Fibroblast of lung (primary cell): ENCODE data around the gene ATP6V0D1.

Experiments
- EZH2 ChIP-seq: IDR thresholded peaks from 2 replicates; pipeline ENCODE4 v1.5.1; 2012; ENCODE audit warnings: low read length, control low read depth, mild to moderate bottlenecking; ENCODE audit errors: missing control alignments
- TF ChIP-seq, protein P1 (sequence below), 2 donors: IDR thresholded peaks in 1 of 2; conservative IDR thresholded peaks in 1 of 2; 1 replicate in 1 of 2; 2 replicates in 1 of 2; pipeline ENCODE4 v1.5.1; 2011 to 2012; ENCODE audit warnings: low read length in 2 of 2, control low read depth in 1 of 2, inconsistent platforms in 1 of 2, low read depth in 1 of 2, mild to moderate bottlenecking in 1 of 2

DNA sequence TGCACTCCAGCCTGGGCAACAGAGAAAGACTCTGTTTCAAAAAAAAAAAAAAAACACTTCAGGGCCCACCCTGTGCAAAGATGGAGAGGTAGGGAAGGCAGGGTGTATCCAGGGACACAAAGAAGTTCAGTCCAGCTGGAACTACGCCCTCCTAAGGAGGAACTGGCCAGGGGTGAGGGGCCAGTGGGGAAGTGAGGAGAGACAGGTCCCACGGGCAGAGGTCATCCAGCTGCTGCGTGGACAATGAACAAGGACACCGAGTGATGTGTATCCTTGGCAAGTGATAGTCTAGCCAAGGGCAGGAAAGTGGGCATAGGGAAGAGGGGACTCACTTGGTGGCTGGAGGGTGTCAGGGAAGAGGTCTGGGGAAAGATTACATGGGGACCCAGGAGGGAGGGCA, 38.3 kb upstream of the ATP6V0D1 start:
- TF ChIP-seq, protein P1, sequence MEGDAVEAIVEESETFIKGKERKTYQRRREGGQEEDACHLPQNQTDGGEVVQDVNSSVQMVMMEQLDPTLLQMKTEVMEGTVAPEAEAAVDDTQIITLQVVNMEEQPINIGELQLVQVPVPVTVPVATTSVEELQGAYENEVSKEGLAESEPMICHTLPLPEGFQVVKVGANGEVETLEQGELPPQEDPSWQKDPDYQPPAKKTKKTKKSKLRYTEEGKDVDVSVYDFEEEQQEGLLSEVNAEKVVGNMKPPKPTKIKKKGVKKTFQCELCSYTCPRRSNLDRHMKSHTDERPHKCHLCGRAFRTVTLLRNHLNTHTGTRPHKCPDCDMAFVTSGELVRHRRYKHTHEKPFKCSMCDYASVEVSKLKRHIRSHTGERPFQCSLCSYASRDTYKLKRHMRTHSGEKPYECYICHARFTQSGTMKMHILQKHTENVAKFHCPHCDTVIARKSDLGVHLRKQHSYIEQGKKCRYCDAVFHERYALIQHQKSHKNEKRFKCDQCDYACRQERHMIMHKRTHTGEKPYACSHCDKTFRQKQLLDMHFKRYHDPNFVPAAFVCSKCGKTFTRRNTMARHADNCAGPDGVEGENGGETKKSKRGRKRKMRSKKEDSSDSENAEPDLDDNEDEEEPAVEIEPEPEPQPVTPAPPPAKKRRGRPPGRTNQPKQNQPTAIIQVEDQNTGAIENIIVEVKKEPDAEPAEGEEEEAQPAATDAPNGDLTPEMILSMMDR (conservative IDR thresholded peaks at IDR 0.05 in 1 of 2, IDR thresholded peaks at IDR 0.05 in 1 of 2; ENCODE audit: low read depth in 1 of 2, low read length in 2 of 2) = no peak
- no peak for TF ChIP-seq EZH2
